Breast epithelium (tissue), 3 donors: Measurements from ENCODE around the gene TFF2.

Experiments used
- POLR2A ChIP-seq: fragments of 450-650 bp; IDR thresholded peaks from one replicate; pipeline ENCODE4 v1.6.1; 2016; ENCODE audit warnings: antibody characterized with exemption, mild to moderate bottlenecking, moderate library complexity
- TF ChIP-seq, protein P1 (sequence below), 3 donors: fragments of 450-650 bp; IDR thresholded peaks; one replicate each; pipeline ENCODE4 v1.5.1; 2016 to 2017; ENCODE audit warnings: antibody characterized with exemption in 3 of 3, mild to moderate bottlenecking in 3 of 3, moderate library complexity in 3 of 3

DNA sequence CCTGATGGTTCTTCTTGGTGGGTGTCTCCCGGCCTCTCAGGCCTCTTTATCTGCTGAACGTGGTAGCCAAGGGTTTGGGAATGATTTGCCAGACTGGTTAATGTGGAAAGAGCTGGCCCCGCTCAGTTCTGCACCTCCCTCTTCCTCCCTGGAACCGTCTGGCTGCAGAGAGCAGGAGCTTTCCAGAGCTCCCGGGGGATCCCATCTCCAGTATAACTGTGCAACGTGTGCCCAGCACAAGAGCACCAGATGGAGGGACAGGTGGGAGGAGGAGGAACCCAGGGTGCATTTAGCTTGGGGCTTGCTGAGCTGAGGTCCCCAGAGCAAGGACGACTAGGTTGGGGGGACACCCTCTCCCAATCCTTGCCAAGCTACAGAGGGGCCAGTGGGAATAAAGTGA lies 10.5 kb upstream of the TFF2 start:
- TF ChIP-seq, protein P1, sequence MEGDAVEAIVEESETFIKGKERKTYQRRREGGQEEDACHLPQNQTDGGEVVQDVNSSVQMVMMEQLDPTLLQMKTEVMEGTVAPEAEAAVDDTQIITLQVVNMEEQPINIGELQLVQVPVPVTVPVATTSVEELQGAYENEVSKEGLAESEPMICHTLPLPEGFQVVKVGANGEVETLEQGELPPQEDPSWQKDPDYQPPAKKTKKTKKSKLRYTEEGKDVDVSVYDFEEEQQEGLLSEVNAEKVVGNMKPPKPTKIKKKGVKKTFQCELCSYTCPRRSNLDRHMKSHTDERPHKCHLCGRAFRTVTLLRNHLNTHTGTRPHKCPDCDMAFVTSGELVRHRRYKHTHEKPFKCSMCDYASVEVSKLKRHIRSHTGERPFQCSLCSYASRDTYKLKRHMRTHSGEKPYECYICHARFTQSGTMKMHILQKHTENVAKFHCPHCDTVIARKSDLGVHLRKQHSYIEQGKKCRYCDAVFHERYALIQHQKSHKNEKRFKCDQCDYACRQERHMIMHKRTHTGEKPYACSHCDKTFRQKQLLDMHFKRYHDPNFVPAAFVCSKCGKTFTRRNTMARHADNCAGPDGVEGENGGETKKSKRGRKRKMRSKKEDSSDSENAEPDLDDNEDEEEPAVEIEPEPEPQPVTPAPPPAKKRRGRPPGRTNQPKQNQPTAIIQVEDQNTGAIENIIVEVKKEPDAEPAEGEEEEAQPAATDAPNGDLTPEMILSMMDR (IDR thresholded peaks at IDR 0.05), result no peak
- TF ChIP-seq POLR2A, result no peak
